COLO668 (cell line): ENCODE data around the gene ANKRD13B.
A peak's percentile ranks its signal among the peaks of the same experiment; 100 is the strongest.

Source experiments
- DNase-seq: peaks from one replicate; lab custom pipeline; 2025; ENCODE audit not compliant: unreplicated experiment; lab: John Stamatoyannopoulos, UW

The ANKRD13B gene

DNA sequence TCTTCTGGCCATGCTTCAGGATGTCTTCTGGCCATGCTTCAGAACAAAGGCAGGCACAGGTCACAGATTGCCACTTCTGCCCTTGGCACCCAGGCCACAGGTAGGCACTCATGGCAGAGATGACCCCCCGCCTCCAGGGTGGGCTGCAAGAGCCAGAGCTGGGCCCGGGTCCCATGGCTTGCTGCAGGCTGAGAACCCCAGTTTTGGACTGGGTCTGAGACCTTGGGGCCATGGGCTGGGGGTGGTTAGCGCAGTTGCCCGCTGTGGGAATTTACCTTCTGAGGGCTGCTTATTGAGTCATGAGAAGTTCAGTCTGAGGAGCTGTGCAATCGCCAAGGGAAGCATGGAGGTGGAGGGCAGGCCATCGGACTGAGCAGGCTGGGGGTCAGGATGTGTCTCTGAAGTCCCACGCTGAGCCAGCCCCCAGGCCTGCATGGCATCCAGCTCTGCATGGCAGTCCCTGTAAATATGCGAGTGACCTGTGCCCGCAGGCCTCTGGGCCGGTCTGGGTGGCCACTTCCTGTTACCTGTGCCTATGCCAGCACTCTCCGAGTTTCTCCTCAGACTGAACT, 1.7 kb downstream of the ANKRD13B start:
- DNase-seq = no peak

DNA sequence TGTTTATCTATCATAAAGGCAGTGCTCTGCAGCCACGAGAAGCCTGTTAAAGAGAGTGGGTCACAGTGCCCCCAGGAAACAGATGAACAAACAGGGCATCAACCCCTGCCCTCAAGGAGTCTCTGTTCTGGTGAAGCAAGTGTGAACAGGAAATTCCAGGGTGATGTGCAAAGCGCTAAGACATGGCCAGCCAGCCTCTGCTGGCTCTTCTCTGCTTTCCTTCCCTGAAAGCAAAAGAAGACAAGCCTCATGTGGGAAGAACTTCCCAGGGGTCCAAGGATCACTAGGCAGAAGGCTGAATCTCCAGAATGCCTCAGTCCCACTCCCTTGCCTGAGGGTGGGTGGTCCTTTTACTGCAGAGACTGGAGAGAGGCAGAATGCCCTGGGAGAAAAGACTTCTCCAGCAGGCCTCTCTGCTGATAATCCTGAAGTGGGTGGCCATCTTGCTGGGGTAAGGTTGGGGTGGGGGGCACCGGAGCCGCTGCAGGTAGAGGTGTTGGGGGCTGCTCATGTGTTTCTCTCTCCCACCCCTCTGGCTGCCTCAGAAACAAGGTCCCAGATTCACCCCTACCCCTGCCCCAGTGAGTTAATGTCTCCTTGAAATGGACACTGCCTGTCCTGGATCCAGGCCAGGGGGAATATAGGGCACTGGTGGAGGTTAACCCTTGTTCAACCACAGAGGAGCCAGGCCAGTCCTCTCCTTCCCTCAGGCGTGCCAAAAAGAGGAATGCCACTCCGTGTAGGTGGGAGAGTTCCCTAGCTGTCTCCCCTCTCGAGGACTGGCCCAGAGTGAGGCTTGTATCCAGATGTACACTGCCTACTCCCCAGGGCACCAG, 2.4 kb downstream of the ANKRD13B start:
- DNase-seq = no peak

DNA sequence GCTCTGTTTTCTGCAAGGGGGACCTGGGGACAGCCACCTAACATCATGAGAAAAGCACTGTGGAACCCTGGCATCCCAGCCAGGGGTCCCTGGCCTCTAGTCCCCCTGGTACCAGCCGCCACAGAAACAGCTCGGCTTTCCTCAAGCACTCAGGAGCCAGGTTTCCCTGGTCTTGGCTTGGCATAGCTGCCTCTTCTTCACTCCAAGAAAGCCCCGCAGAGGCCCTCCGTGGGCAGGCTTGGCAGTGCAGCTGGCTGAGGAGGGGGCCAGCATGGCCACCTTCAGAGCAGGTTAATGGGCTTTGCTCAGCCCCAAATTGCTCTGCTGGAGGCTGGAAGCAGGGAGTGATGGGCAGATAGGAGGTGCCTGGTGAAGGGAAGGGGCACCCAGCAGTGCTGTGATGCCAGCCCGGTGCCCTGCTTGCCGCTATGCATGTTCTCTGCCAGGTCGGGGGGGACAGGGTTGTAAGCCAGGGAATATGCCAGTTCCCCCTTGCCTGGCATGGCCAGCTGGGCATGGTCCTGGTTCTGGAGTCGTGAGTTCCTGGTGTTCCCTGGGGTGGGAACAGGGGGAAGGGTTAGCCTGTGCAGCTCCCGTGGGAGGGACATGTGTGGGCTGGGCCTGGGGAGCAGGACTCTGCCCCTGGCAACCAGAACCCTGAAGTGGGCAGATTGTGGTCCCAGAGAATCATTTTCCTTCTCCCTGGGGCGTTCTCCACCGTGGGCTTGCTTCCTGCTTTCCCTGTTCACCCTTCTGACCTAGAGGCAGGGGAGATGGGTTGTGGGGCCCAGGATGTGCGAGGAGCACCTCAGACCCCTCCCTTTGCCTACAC, 3.2 kb downstream of the ANKRD13B start:
- no peak for DNase-seq

DNA sequence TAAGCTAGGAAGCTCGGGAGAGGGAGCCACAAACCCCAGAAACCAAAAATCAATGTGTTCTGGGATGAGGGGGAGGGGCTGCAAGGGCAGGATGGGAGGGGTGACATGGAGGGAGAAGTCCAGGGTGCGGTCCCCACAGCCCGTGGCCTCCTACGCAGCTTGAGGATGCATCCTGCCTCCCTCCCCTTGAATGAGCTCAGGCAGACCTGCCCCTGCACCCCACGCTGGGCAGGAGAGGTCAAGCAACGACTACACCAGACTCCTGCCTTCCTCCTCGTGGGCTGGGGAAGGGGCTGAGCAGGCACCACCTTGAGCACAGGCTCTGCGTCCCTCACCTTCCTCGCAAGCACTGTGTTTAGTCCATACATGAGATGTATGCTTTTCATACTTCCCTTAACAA, 3.9 kb downstream of the ANKRD13B start:
- DNase-seq = no peak

DNA sequence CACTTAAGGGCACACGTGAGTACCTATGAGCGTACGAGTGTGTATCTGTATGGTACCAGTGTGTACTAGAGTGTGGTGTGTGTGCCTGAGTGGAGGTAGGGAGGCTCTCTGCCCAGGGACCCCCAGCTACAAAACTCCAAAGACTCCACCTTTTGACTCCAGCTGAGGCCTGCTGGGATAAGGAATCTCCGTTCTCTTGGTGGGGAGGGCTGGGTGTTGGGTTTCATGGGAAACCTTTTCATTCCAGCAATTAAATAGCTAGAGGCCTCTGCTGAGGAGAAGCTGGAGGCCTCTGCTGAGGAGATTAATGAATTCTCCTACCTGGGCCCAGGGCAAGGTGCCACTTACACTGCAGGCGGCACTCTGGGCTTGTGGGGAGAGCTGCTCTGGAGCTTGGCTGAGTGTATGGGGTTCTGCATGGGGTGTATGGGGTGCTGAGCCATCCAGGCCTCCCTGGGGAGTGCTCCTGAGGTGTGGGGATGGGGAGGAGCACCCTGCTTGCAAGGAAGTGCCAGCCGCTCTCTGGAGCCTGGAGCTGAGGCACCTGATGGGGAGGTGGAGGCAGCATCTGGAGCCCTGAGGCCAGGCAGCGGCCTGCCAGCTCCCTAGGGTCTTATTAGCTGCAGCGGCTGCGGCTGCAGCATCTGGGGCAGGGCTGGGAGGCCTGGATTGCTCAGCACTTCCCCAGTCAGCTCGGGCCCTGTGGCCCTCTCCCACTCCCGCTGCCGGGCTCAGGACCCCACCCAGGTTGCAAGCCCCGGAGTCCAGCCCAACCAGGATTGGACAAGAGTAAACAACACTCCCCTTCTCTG, 4.6 kb downstream of the ANKRD13B start:
- no peak for DNase-seq

DNA sequence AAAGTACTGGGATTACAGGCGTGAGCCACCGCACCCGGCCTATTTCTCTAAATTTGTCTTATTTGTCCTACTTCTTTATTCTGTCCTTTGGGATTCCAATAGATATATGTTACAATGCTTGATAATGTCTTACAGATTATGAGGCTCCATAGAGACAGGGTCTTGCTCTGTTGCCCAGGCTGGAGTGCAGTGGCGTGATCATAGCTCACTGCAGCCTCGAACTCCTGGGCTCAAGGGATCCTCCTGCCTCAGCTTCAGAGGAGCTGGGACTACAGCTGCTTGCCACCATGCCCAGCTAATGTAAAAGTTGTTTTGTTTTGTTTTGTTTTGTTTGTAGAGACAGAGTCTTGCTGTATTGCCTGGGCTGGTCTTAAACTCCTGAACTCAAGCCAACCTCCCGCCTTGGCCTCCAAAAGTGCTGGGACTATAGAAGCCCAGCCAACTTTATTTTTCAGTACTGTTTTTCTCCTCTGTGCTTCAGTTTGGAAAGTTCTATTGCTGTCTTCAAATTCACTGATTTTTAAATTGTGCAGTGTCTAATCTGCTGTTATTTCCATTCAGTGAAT, 10.3 kb downstream of the ANKRD13B start:
- DNase-seq = no peak

DNA sequence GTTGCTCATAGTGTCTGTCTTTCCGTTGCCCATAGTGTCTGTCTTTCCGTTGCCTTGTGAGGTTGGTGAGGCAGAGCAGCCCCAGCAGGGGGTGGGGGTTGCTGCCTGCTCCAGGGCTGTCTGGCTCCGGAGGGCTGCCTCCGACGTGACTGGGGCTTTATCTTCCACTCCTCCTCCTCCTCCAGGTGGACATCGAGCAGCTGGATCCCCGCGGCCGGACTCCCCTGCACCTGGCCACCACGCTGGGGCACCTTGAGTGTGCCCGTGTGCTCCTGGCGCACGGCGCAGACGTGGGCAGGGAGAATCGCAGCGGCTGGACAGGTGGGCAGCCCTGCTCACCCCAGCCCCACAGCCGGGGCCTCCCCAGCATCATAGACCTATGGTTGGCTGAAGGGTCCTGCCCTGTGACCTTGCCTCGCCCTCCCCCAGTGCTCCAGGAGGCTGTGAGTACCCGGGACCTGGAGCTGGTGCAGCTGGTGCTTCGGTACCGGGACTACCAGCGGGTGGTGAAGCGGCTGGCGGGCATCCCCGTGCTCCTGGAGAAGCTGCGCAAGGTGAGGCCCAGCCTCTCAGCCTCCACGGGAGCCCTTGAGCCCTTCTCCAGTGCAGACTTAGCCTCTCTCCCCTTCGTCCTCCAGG, 14.7 kb downstream of the ANKRD13B start:
- DNase-seq = no peak

DNA sequence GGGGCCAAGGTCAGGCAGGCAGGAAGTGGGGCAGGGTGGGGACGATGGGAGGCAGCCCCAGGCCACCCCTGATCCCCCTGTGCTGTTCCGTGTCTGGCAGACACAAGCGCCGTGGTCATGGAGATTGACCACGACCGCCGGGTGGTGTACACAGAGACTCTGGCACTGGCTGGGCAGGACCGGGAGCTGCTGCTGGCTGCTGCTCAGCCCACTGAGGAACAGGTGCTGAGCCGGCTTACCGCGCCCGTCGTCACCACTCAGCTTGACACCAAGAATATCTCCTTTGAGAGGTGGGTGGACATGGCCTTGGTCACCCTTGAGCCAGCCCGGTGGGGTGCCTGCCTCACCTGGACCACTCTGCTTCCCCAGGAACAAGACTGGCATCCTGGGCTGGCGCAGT, 16.1 kb downstream of the ANKRD13B start:
- no peak for DNase-seq

DNA sequence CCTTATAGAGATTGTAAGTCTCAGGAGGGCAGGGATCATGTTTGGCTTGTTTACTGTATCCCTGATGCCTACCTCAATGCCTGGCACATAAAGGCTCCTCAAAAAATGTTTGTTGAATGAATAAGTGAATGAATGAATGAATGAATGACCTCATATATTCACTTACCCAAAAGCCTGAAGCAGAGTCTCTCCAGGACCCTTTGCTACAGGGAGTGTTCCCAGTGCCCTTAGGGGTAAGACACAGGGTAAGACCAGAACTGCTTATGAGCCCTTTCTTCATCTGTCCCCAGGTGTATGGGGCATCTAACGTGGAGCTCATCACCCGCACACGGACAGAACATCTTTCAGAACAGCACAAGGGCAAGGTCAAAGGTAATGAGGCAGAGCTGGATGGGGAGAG, 17.5 kb downstream of the ANKRD13B start:
- DNase-seq = no peak

DNA sequence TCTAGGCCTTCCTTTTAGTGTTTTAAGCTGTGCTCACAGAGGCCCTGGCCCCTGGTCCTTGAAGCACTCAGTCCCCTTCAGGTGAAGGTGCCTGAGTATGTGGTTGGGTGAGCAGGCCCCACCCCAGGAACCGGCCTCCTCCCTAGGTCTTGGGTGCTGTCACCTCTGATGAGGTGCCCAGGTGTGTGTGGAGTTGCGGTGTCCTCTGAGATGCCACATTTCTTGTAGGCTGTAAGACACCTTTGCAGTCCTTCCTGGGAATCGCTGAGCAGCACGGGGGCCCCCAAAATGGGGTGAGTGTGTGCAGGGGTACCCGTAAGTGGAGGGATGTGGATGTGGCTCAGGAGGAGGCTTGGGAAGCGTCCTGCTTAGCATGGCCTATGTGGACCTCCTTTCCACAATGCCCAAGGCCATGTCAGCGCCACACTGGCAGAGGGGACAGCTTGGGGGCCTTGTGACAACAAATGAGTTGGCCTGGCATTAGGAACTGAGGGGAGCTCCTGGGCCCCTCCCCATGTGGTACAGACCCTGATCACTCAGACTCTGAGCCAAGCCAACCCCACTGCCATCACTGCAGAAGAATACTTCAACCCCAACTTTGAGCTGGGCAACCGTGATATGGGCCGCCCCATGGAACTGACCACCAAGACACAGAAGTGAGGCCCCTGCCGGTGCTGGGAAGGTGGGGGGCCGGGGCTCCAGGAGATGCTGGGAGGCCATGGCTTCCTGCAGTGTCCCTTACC, 18.6 kb downstream of the ANKRD13B start:
- DNase-seq = no peak

DNA sequence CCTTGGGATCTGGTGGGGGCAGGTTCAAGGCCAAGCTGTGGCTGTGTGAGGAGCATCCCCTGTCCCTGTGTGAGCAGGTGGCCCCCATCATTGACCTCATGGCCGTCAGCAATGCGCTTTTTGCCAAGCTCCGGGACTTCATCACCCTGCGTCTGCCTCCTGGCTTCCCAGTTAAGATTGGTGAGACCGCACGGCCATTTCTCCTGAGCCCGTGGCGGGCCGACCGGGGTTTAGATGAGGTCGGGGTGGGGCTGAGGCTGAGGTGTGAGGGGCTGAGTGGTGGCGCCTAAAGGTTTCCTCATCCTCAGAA, 19.1 kb downstream of the ANKRD13B start:
- DNase-seq = no peak

DNA sequence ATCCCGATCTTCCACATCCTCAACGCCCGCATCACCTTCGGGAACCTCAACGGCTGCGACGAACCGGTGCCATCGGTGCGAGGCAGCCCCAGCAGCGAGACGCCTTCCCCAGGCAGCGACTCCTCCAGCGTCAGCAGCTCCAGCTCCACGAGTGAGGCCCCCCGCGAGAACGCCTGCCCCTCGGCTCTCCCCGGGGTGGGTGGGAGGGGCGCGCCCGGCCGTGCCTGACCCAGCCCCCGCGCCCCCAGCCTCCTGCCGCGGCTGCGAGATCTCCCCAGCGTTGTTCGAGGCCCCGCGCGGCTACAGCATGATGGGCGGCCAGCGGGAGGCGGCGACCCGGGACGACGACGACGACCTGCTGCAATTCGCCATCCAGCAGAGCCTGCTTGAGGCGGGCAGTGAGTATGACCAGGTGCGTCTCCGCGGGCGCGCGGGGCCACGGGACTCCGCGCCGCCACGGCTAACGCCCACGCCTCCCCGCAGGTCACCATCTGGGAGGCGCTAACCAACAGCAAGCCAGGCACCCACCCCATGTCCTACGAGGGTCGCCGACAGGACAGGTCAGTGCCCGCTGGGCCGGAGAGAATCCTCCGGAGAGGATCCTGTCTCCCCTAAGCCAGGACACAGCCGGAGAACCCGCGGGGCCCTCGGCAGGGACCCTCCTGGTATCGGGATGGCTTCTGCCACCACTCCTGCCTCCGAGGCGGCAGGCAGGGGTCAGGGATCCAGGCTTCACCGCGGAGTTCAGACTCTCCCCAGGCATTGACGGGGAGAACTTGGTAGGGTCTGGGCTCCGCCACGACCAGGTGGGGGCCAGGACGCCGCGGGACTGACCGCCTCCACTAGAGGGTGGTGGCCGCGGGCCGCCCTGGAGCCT, 19.7 kb downstream of the ANKRD13B start:
- DNase-seq = no peak

DNA sequence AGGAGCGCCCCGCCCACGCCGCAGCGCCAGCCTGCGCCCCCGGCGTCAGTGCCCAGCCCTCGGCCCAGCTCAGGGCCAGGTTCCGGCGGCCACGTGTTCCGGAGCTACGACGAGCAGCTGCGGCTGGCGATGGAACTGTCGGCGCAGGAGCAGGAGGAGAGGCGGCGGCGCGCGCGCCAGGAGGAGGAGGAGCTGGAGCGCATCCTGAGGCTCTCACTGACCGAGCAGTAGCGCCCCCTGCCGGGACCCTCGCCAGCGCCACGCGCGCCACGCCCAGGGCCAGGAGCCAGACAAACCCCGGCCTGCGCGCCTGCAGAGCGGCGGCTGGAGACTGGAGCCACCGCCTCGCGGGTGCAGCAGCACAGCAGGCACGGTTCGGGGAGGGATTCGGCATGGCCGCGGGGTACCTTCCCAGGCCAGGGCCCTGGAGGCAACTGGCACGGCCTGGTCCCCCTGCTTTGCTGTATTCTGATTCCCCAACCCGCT, 20.5 kb downstream of the ANKRD13B start:
- no peak for DNase-seq

DNA sequence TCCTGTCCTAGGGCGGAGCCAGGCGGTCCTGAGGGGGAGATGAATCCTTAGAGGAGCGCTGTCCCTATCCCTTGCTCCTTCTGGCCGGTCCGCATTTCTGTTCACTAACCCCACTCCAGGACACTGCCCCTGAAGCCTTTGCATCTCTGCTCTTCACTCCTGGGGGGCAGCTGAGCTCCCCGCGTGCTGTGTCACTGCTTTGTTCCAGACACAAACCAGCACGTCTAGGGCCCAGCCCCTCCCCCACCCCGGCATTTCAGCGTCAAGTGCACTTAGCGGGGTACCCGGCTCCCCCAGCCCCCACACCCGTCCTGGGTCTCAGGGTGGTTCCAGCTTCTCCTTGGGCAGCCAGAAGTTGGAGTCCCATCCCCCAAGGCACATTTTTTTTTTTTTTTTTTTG, 20.9 kb downstream of the ANKRD13B start:
- DNase-seq = no peak

DNA sequence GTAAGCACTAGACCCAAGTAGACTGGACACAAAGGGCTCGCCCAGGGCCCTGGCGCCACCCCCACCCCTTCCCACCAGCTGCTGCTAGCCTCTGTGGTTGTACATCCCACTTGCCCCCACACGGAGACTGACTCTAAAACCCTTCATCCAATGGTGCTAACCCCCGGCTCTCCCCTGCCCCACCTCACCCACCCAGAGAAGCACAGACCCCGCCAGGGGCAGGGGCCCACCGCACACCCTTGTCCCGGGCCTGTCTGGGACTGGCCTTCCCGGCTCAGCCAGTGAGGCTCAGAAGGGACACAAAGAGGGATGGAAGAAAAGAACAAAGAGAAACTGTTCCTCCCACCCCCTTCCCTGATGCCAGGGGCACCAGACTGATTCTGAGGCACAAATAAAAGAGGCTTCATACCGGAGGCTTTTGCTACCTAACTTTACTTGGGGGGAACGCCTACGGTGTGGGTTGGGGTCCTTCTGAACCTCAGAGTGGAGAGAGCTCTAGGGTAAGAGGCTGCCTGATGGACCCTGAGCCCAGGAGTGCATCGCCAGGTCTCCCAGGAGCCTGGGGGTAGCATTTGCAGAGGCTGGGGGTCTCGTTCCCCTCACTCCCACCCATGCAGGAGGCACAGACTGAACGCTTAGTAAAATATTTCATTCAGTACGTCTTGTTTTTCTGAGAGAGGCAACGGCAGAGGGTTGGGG, 21.6 kb downstream of the ANKRD13B start:
- DNase-seq = no peak

DNA sequence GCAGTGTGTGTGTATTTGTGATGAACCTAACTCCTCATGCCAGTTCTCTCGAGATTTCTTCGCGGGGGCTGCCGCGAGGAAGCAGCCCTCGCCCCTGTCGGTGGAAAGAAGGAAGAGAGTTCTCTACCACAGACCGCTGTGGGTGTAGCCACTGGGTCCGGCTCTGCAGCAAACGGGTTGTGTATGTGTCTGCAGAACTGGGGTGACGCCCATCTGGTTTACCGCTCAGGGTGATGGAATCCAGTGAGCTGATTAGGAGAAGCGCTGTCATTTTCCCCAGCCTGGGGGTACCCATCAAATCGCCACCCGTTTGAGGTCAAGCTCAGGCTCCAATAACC, 22.1 kb downstream of the ANKRD13B start:
- no peak for DNase-seq

DNA sequence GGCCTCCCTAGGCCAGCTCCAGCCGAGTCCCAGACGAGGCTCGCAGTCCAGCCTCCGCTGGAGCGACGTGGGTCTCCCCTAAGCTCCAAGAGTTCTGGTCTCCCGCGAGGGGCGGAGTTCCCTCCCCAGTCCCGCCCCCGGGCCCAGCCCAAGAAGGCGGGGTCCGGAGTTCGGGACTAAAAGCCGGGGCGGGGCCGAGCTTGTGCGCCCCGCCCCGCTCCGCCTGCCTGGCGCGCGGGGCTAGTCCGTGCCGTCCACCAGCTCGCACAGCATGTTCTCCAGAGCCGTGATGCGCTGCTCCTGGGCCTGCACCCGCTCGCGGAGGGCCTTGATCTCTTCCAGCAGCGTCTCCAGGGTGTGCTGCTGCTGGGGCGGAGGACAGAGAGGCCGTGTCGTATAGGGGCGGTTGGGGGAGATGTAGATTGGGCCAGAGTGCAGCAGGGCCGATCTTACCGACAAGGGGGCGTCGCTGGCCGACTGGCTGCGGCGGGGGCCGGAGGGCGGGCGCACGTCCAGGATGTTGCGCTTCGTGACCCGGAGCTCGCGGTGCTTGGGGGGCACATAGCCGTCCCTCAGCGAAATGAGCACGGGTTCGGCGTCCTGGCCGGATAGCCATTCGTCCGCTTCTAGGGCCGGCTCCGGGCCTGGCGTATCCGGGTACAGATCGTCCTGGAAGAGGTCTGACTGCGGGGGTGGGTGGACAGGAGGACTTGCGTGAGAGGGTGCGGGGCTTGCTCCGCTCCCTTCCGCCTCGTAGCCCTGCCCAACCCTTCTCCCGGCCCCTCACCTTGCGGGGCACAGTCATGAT, 22.8 kb downstream of the ANKRD13B start:
- DNase-seq = peak; percentile 77
